ENCODE data around the gene COG5.

The COG5 gene

GRCh38 chr7:107528461-107528860 is 35.3 kb downstream of the COG5 start:
- TF ChIP-seq CTCF (IDR thresholded peaks at IDR 0.05; ENCODE audit: low read depth, low read length), result no peak
- H3K27ac ChIP-seq, result no peak overlapping the region
- no peak for DNase-seq
- H3K36me3 ChIP-seq, result peaks cover 15% of the 10 kb centered on the region; the same call in 1 of the 2 replicates
- H3K4me3 ChIP-seq (ENCODE audit: low read depth, low read length), result no peak overlapping the region
- no peaks in the 10 kb centered on the region for H3K9me3 ChIP-seq (ENCODE audit: severe bottlenecking)
- no peaks in the 10 kb centered on the region for H3K27me3 ChIP-seq (ENCODE audit: insufficient read depth, low read depth, severe bottlenecking)

- H3K27ac ChIP-seq, result no peak overlapping the region
- TF ChIP-seq CTCF (IDR thresholded peaks at IDR 0.05; ENCODE audit: low read depth, low read length), result no peak
- no peak for DNase-seq
- no peak overlapping the region for H3K4me3 ChIP-seq (ENCODE audit: low read depth, low read length)
- H3K36me3 ChIP-seq, result peaks cover 15% of the 10 kb centered on the region; the same call in 1 of the 2 replicates
- H3K9me3 ChIP-seq (ENCODE audit: severe bottlenecking), result no peaks in the 10 kb centered on the region
- no peaks in the 10 kb centered on the region for H3K27me3 ChIP-seq (ENCODE audit: insufficient read depth, low read depth, severe bottlenecking)
Measured at GRCh38 chr7:107527196-107527595, 36.5 kb downstream of the COG5 start.

GRCh38 chr7:107526672-107527071 is 37.0 kb downstream of the COG5 start:
- no peaks in the 10 kb centered on the region for H3K27me3 ChIP-seq (ENCODE audit: insufficient read depth, low read depth, severe bottlenecking)
- DNase-seq, result no peak
- peaks cover 15% of the 10 kb centered on the region; the same call in 1 of the 2 replicates for H3K36me3 ChIP-seq
- no peak for TF ChIP-seq CTCF (IDR thresholded peaks at IDR 0.05; ENCODE audit: low read depth, low read length)
- H3K4me3 ChIP-seq (ENCODE audit: low read depth, low read length), result no peak overlapping the region
- no peaks in the 10 kb centered on the region for H3K9me3 ChIP-seq (ENCODE audit: severe bottlenecking)
- H3K27ac ChIP-seq, result no peak overlapping the region

- H3K9me3 ChIP-seq (ENCODE audit: severe bottlenecking), result no peaks in the 10 kb centered on the region
- no peaks in the 10 kb centered on the region for H3K27me3 ChIP-seq (ENCODE audit: insufficient read depth, low read depth, severe bottlenecking)
- H3K36me3 ChIP-seq, result no peaks in the 10 kb centered on the region
- no peak for DNase-seq
- TF ChIP-seq CTCF (IDR thresholded peaks at IDR 0.05; ENCODE audit: low read depth, low read length), result no peak
- no peak overlapping the region for H3K4me3 ChIP-seq (ENCODE audit: low read depth, low read length)
- no peak overlapping the region for H3K27ac ChIP-seq
Measured at GRCh38 chr7:107506674-107507339, 56.9 kb downstream of the COG5 start.

- no peak for DNase-seq
- H3K9me3 ChIP-seq (ENCODE audit: severe bottlenecking), result no peaks in the 10 kb centered on the region
Measured at GRCh38 chr7:107505997-107506673, 57.6 kb downstream of the COG5 start.

More at GRCh38 chr7:107505997-107506673, 57.6 kb downstream of the COG5 start:
- TF ChIP-seq CTCF (IDR thresholded peaks at IDR 0.05; ENCODE audit: low read depth, low read length), result no peak
- Histone ChIP-seq H3K4me3 (ENCODE audit: low read depth, low read length) (no peak overlapping the region), H3K27me3 (ENCODE audit: insufficient read depth, low read depth, severe bottlenecking) (no peaks in the 10 kb centered on the region), H3K36me3 (no peaks in the 10 kb centered on the region), H3K27ac (no peak overlapping the region)

Data from WERI-Rb-1 (cell line).